Lower leg skin (tissue), 3 donors: ENCODE results near the gene CFAP157.

Source experiments
- CTCF ChIP-seq, 3 donors: fragments of 450-650 bp; IDR thresholded peaks; one replicate each; pipeline ENCODE4 v1.5.1; 2016; ENCODE audit warnings: antibody characterized with exemption in 3 of 3, mild to moderate bottlenecking in 3 of 3, moderate library complexity in 2 of 3
- POLR2A ChIP-seq, 2 donors: fragments of 450-650 bp; IDR thresholded peaks; one replicate each; pipeline ENCODE4 v1.6.1; 2016 to 2017; ENCODE audit warnings: antibody characterized with exemption in 2 of 2, mild to moderate bottlenecking in 1 of 2, moderate library complexity in 1 of 2

GRCh38 chr9:127729522-127730256 is 22.9 kb downstream of the CFAP157 start:
- TF ChIP-seq CTCF (IDR thresholded peaks at IDR 0.05) (no peak), POLR2A (IDR thresholded peaks at IDR 0.05) (no peak)
